IMR-90 (cell line): Measurements from ENCODE around the gene FAM174C. TPM values are rescaled to one million over a fixed set of nuclear protein-coding genes. Genes with fewer than 3 reads are reported as not detected.

Source experiments
- ATAC-seq: fragments of 200-7000 bp; cut with Tn5 transposase; 2 replicates; pipeline ENCODE4 v1.9.1; 2020; ENCODE audit warnings: low read depth, mild to moderate bottlenecking, moderate library complexity
- BruUV-seq: library from RNA; stranded (reverse); fragments of 400-500 nt; replicated peaks from 2 replicates; lab custom pipeline; 2021; lab: Mats Ljungman, UMichigan
- CTCF ChIA-PET: fragments of 300-600 bp; formaldehyde crosslinking; extraction: SDS; loops from one replicate; lab custom pipeline; 2021; ENCODE audit warnings: antibody characterized with exemption; lab: Yijun Ruan, JAX
- POLR2A ChIA-PET: fragments of 300-600 bp; sonication (Branson Sonifier 250); formaldehyde crosslinking; loops from one replicate; lab custom pipeline; 2022; ENCODE audit warnings: antibody characterized with exemption; ENCODE audit not compliant: unreplicated experiment; lab: Charles Lee
- DNase-seq: peaks from one replicate; pipeline ENCODE4 v3.0.0; 2013
- H2AFZ ChIP-seq: replicated peaks from 2 replicates; pipeline ENCODE3; 2013; ENCODE audit warnings: low read length, mild to moderate bottlenecking; ENCODE audit not compliant: poor library complexity
- H2AK5ac ChIP-seq: 2 replicates; pipeline ENCODE4 v1.6.1; 2013; ENCODE audit warnings: low read depth, low read length, inconsistent platforms
- H2AK9ac ChIP-seq: replicated peaks from 2 replicates; pipeline ENCODE3; 2013; ENCODE audit warnings: mild to moderate bottlenecking, low read depth, low read length, moderate library complexity; ENCODE audit not compliant: poor library complexity
- H2BK120ac ChIP-seq: 2 replicates; pipeline ENCODE4 v1.6.1; 2013; ENCODE audit warnings: low read depth, low read length, inconsistent platforms
- H2BK15ac ChIP-seq: 3 replicates; pipeline ENCODE4 v1.6.1; 2013; ENCODE audit warnings: low read depth, low read length, inconsistent platforms
- H2BK20ac ChIP-seq: 2 replicates; pipeline ENCODE4 v1.6.1; 2013; ENCODE audit warnings: low read depth, mild to moderate bottlenecking, inconsistent platforms, low read length, moderate library complexity
- H2BK5ac ChIP-seq: 2 replicates; pipeline ENCODE4 v1.6.1; 2013; ENCODE audit warnings: mild to moderate bottlenecking, low read depth, low read length, inconsistent platforms; ENCODE audit not compliant: poor library complexity, severe bottlenecking
- H3K14ac ChIP-seq: replicated peaks from 2 replicates; pipeline ENCODE4 v1.6.1; 2013; ENCODE audit warnings: low read depth, low read length, inconsistent platforms
- H3K18ac ChIP-seq: 2 replicates; pipeline ENCODE4 v1.6.1; 2013; ENCODE audit warnings: low read depth, low read length, control low read depth
- H3K23ac ChIP-seq: 2 replicates; pipeline ENCODE4 v1.6.1; 2013; ENCODE audit warnings: low read depth, low read length, inconsistent platforms
- H3K27ac ChIP-seq: 2 replicates; pipeline ENCODE4 v1.5.1; 2013; ENCODE audit warnings: mild to moderate bottlenecking, control low read depth, low read length; ENCODE audit not compliant: insufficient read depth
- H3K27me3 ChIP-seq: 2 replicates; pipeline ENCODE4 v1.6.1; 2013; ENCODE audit warnings: low read length; ENCODE audit not compliant: control insufficient read depth, insufficient read depth
- H3K36me3 ChIP-seq: 2 replicates; pipeline ENCODE4 v1.6.1; 2013; ENCODE audit warnings: low read length, mixed read lengths; ENCODE audit not compliant: control insufficient read depth, insufficient read depth
- H3K4ac ChIP-seq: 2 replicates; pipeline ENCODE4 v1.6.1; 2013; ENCODE audit warnings: low read depth, low read length, inconsistent platforms
- H3K4me1 ChIP-seq: 2 replicates; pipeline ENCODE4 v1.6.1; 2013; ENCODE audit warnings: low read length, mixed read lengths; ENCODE audit not compliant: control insufficient read depth, insufficient read depth
- H3K4me2 ChIP-seq: 2 replicates; pipeline ENCODE4 v1.6.1; 2013; ENCODE audit warnings: low read depth, mild to moderate bottlenecking, control low read depth, low read length, moderate library complexity
- H3K4me3 ChIP-seq: 2 replicates; pipeline ENCODE4 v1.5.1; 2013; ENCODE audit warnings: low read depth, mild to moderate bottlenecking, control low read depth, low read length, moderate library complexity; ENCODE audit not compliant: insufficient read depth
- H3K56ac ChIP-seq: 2 replicates; pipeline ENCODE4 v1.6.1; 2013; ENCODE audit warnings: low read length, inconsistent platforms; ENCODE audit not compliant: insufficient read depth; ENCODE audit errors: extremely low read depth
- H3K79me1 ChIP-seq, 2 experiments: 2 replicates each; pipeline ENCODE4 v1.6.1; 2013; ENCODE audit warnings: low read length in 2 of 2, inconsistent platforms in 1 of 2, low read depth in 1 of 2
- H3K9ac ChIP-seq: 2 replicates; pipeline ENCODE4 v1.6.1; 2013; ENCODE audit warnings: low read depth, low read length, control low read depth
- H3K9me1 ChIP-seq: 2 replicates; pipeline ENCODE4 v1.6.1; 2013; ENCODE audit warnings: low read length, inconsistent platforms; ENCODE audit not compliant: insufficient read depth
- H3K9me3 ChIP-seq: 2 replicates; pipeline ENCODE4 v1.6.1; 2013; ENCODE audit warnings: low read length; ENCODE audit not compliant: control insufficient read depth, insufficient read depth
- H4K20me1 ChIP-seq: 2 replicates; pipeline ENCODE4 v1.6.1; 2013; ENCODE audit warnings: low read length, inconsistent platforms; ENCODE audit not compliant: insufficient read depth
- H4K5ac ChIP-seq: 2 replicates; pipeline ENCODE4 v1.6.1; 2013; ENCODE audit warnings: mild to moderate bottlenecking, low read depth, low read length, control low read depth
- H4K8ac ChIP-seq, 2 experiments: 2 replicates each; pipeline ENCODE4 v1.6.1; 2013; ENCODE audit warnings: low read depth in 2 of 2, low read length in 2 of 2, control low read depth in 1 of 2, inconsistent platforms in 1 of 2
- H4K91ac ChIP-seq: 2 replicates; pipeline ENCODE4 v1.6.1; 2013; ENCODE audit warnings: low read depth, low read length, inconsistent platforms; ENCODE audit not compliant: insufficient read depth
- BHLHE40 ChIP-seq: fragments of 150-350 bp; IDR thresholded peaks from 2 replicates; pipeline ENCODE4 v1.6.1; 2016; ENCODE audit warnings: mild to moderate bottlenecking, low read depth, low read length
- CEBPB ChIP-seq: IDR thresholded peaks from 2 replicates; pipeline ENCODE4 v1.6.1; 2012; ENCODE audit warnings: low read depth, low read length, improper control_type of control experiment
- CHD1 ChIP-seq: IDR thresholded peaks from 2 replicates; pipeline ENCODE4 v1.6.1; 2012; ENCODE audit warnings: low read depth, low read length, improper control_type of control experiment
- CTCF ChIP-seq: conservative IDR thresholded peaks from 2 replicates; pipeline ENCODE4 v1.5.1; 2012; ENCODE audit warnings: mild to moderate bottlenecking, low read depth, low read length, improper control_type of control experiment
- ELK1 ChIP-seq: fragments of 150-350 bp; IDR thresholded peaks from 2 replicates; pipeline ENCODE4 v1.6.1; 2016; ENCODE audit warnings: low read depth, mild to moderate bottlenecking, low read length, moderate library complexity, borderline replicate concordance
- FOS ChIP-seq: fragments of 150-350 bp; IDR thresholded peaks from 2 replicates; pipeline ENCODE4 v1.6.1; 2016; ENCODE audit warnings: low read depth, low read length
- MAFK ChIP-seq: IDR thresholded peaks from 2 replicates; pipeline ENCODE4 v1.6.1; 2012; ENCODE audit warnings: low read depth, low read length, improper control_type of control experiment
- MAZ ChIP-seq: IDR thresholded peaks from 2 replicates; pipeline ENCODE4 v1.6.1; 2012; ENCODE audit warnings: low read depth, mild to moderate bottlenecking, low read length, improper control_type of control experiment, moderate library complexity, borderline replicate concordance
- NFE2L2 ChIP-seq: fragments of 150-350 bp; IDR thresholded peaks from 2 replicates; pipeline ENCODE4 v1.6.1; 2016; ENCODE audit warnings: low read depth, mild to moderate bottlenecking, low read length
- POLR2A ChIP-seq: IDR thresholded peaks from 2 replicates; pipeline ENCODE4 v1.6.1; 2012; ENCODE audit warnings: mild to moderate bottlenecking, low read depth, low read length
- RCOR1 ChIP-seq: IDR thresholded peaks from 2 replicates; pipeline ENCODE4 v1.6.1; 2012; ENCODE audit warnings: mild to moderate bottlenecking, low read length, improper control_type of control experiment; ENCODE audit not compliant: insufficient replicate concordance
- RFX5 ChIP-seq: IDR thresholded peaks from 2 replicates; pipeline ENCODE4 v1.8.0; 2012; ENCODE audit warnings: low read depth, mild to moderate bottlenecking, low read length, moderate library complexity
- SMC3 ChIP-seq: fragments of 150-350 bp; IDR thresholded peaks from 2 replicates; pipeline ENCODE4 v1.6.1; 2016; ENCODE audit warnings: low read depth, mild to moderate bottlenecking, antibody characterized with exemption, low read length, moderate library complexity
- USF2 ChIP-seq: fragments of 150-350 bp; IDR thresholded peaks from 2 replicates; pipeline ENCODE4 v1.6.1; 2017; ENCODE audit warnings: mild to moderate bottlenecking, antibody characterized with exemption, low read length, low read depth
- WGBS, 2 experiments: methylation state at CpG; one replicate each; pipeline versions ENCODE4 v1.1.5 to v1.1.7; 2013; ENCODE audit warnings: missing lambda C conversion rate in 2 of 2; ENCODE audit not compliant: insufficient read length in 1 of 2; ENCODE audit errors: extremely low coverage in 2 of 2; 5-methylcytosine and 5-hydroxymethylcytosine counted together
- dilution Hi-C: fragments of 300-500 bp; cut with HindIII; formaldehyde crosslinking; loops from one replicate; pipeline ENCODE4 v1.14.3; 2018; ENCODE audit warnings: low sequenced_read_pairs; ENCODE audit not compliant: unreplicated experiment
- in situ Hi-C: fragments of 300-500 bp; cut with MboI; formaldehyde crosslinking; loops from 3 replicates; pipeline ENCODE4 v1.14.3; 2019; ENCODE audit warnings: low sequenced_read_pairs, inconsistent platforms, mixed read lengths
- intact Hi-C: fragments of 100-400 bp; cut with micrococcal nuclease; formaldehyde crosslinking; loops from 2 replicates; pipeline ENCODE4 v1.10.0; 2022
- polyA plus RNA-seq, 3 experiments: library from polyadenylated mRNA; depleted of rRNA; stranded (reverse); fragments of >200 nt; gene quantifications; 2 replicates each; pipeline ENCODE4 v1.2.3, GENCODE V29; 2012; ENCODE audit warnings: low replicate concordance in 1 of 3
- total RNA-seq: library from RNA; depleted of rRNA; stranded (reverse); fragments of >200 nt; gene quantifications from 2 replicates; pipeline ENCODE4 v1.2.3, GENCODE V29; 2012

The FAM174C gene
- total and polyA plus RNA-seq, 2 of the 4 experiments (the other 2 are of a cell fraction), result 7.5 to 61.8 TPM

DNA sequence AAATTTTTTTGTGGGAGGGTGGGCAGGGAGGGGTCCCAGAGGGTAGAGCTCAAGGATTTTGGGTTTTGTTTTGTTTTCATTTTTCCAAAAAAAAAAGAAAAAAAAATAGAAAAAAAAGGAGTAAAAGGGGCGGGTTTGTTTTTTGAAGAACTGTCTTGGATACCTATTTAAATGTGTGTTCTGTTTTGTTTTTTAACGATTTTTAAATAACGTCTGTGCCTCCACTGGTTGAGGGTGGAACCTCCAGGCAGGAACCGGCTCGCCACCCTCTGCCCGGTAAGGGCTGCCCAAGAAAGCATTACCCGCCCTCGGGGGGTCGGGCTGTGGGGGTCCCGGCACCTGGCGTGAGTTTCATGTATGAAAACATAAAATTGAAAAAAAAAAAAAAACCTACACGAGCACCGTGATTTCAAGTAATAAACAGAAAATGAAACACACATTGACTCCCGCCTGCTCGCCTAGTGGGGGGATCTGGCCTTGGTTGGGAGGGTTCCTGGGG is 16.6 kb upstream of the FAM174C start:
- Histone ChIP-seq H3K4ac (peak overlapping the region; percentile 16; the same call in 1 of the 2 replicates), H2BK5ac (peak overlapping the region; percentile 78), H3K9ac (no peak overlapping the region), H2BK15ac (no peak overlapping the region), H2AFZ (peak overlapping the region; percentile 61), H3K9me3 (no peaks in the 10 kb centered on the region), H2AK9ac (peak overlapping the region; percentile 93), H4K5ac (no peak overlapping the region), H3K9me1 (peaks cover 3% of the 10 kb centered on the region; the same call in 1 of the 2 replicates), H4K8ac (no peak overlapping the region; a peak in 1 of 4 replicates), H4K20me1 (peaks cover 66% of the 10 kb centered on the region), H2BK120ac (no peak overlapping the region), H3K4me2 (no peak overlapping the region), H3K36me3 (peaks cover 49% of the 10 kb centered on the region), H3K14ac (peak overlapping the region; percentile 68; the same call in 1 of the 2 replicates), H2BK20ac (no peak overlapping the region), H3K4me3 (no peak overlapping the region), H3K4me1 (peaks cover 57% of the 10 kb centered on the region), H3K23ac (no peak overlapping the region), H3K27me3 (no peaks in the 10 kb centered on the region), H2AK5ac (no peak overlapping the region), H4K91ac (no peak overlapping the region), H3K79me1 (peaks cover 0 to 71% of the 10 kb centered on the region in 2 experiments; a peak in 2 of 4 replicates), H3K56ac (no peak overlapping the region), H3K18ac (no peak overlapping the region), H3K27ac (peak overlapping the region; percentile 74)
- dilution Hi-C loops (no loop called here), in situ Hi-C loops (no loop called here), intact Hi-C loops (no loop called here)
- TF ChIP-seq BHLHE40 (no peak), RFX5 (no peak), SMC3 (no peak), CEBPB (no peak), NFE2L2 (no peak), ELK1 (no peak), CTCF (no peak), FOS (no peak), CHD1 (no peak; the same call in 1 of the 2 replicates), RCOR1 (no peak), MAFK (no peak), USF2 (no peak), MAZ (no peak), POLR2A (no peak)
- POLR2A ChIA-PET, result interaction anchor here (0.6 kb wide), 2 partner anchors 9 to 15 kb away, joined by 4 to 11 read pairs; no protein-coding TSS in a partner anchor
- BruUV-seq, result no TSS peak
- CTCF ChIA-PET, result interaction anchor here (1.4 kb wide), 1 partner anchor 14 kb away, joined by 5 read pairs; no protein-coding TSS in a partner anchor
- DNase-seq (no peak), ATAC-seq (no peak)
- 54% methylated on average over 2 of the region's 15 CpGs; no CpG with 5 or more reads in 1 of the 2 experiments for WGBS, 2 experiments
